Endothelial cell of umbilical vein (primary cell): ENCODE results near the gene GPSM1. TPM values are rescaled to one million over a fixed set of nuclear protein-coding genes. Genes with fewer than 3 reads are reported as not detected.

Experiments used
- BruUV-seq: library from RNA; stranded (reverse); fragments of 400-500 nt; replicated peaks from 2 replicates; lab custom pipeline; 2021; lab: Mats Ljungman, UMichigan
- CTCF ChIA-PET: fragments of 300-600, 350-600 bp; sonication (Branson Sonifier 250); formaldehyde crosslinking; loops from one replicate; lab custom pipeline; 2021; ENCODE audit warnings: antibody characterized with exemption, inconsistent platforms; lab: Charles Lee
- POLR2A ChIA-PET: fragments of 300-600, 350-600 bp; sonication (Branson Sonifier 250); formaldehyde crosslinking; loops from one replicate; lab custom pipeline; 2021; ENCODE audit warnings: antibody characterized with exemption, inconsistent platforms; lab: Charles Lee
- DNase-seq: peaks from one replicate; pipeline ENCODE4 v3.0.0-alpha.2; 2011; ENCODE audit warnings: low read depth, low spot score
- FAIRE-seq: peaks from 2 replicates; lab custom pipeline; 2011; peaks lifted over from hg19 to GRCh38; lab: Jason Lieb, UNC
- H2AFZ ChIP-seq: 2 replicates; pipeline ENCODE4 v1.6.0; 2012; ENCODE audit warnings: low read depth, low read length, control low read depth, inconsistent platforms
- H3K27ac ChIP-seq: 2 replicates; pipeline ENCODE4 v1.5.1; 2011; ENCODE audit warnings: low read depth, mild to moderate bottlenecking, control low read depth, low read length, moderate library complexity; ENCODE audit not compliant: insufficient read depth
- H3K27me3 ChIP-seq, 2 experiments: 2 replicates each; pipeline versions ENCODE4 v1.6.0 to v1.6.1; 2011; ENCODE audit warnings: low read length in 2 of 2, mixed read lengths in 1 of 2; ENCODE audit not compliant: control insufficient read depth in 2 of 2, insufficient read depth in 2 of 2
- H3K36me3 ChIP-seq, 2 experiments: 2 replicates in 1 of 2; 3 replicates in 1 of 2; pipeline ENCODE4 v1.5.1; 2011; ENCODE audit warnings: low read length in 2 of 2, mild to moderate bottlenecking in 1 of 2, moderate library complexity in 1 of 2; ENCODE audit not compliant: control insufficient read depth in 2 of 2, insufficient read depth in 2 of 2; ENCODE audit errors: extremely low read depth in 1 of 2
- H3K4me1 ChIP-seq: 3 replicates; pipeline ENCODE4 v1.5.1; 2011; ENCODE audit warnings: mild to moderate bottlenecking, low read length; ENCODE audit not compliant: control insufficient read depth, insufficient read depth; ENCODE audit errors: extremely low read depth
- H3K4me2 ChIP-seq: 2 replicates; pipeline ENCODE4 v1.6.1; 2011; ENCODE audit warnings: low read length, control low read depth, mixed read lengths; ENCODE audit not compliant: insufficient read depth
- H3K4me3 ChIP-seq, 3 experiments: fragments of 200-600 bp in 1 of 3; sonication (generic), shearing (Covaris generic) in 1 of 3; replicated peaks in 1 of 3; 2 replicates each; pipeline ENCODE4 v1.5.1; 2011 to 2016; ENCODE audit warnings: control low read depth in 3 of 3, low read length in 3 of 3, mild to moderate bottlenecking in 2 of 3, inconsistent platforms in 1 of 3, low read depth in 1 of 3, moderate library complexity in 1 of 3; ENCODE audit not compliant: insufficient read depth in 1 of 3
- H3K79me2 ChIP-seq: 2 replicates; pipeline ENCODE4 v1.6.0; 2012; ENCODE audit warnings: low read length, inconsistent platforms; ENCODE audit not compliant: control insufficient read depth, insufficient read depth
- H3K9ac ChIP-seq: replicated peaks from 2 replicates; pipeline ENCODE3; 2011; ENCODE audit warnings: low read length, control low read depth; ENCODE audit not compliant: insufficient read depth; ENCODE audit errors: extremely low read depth
- H3K9me1 ChIP-seq: replicated peaks from 3 replicates; pipeline ENCODE4 v1.6.0; 2011; ENCODE audit warnings: mild to moderate bottlenecking, low read length; ENCODE audit not compliant: control insufficient read depth, insufficient read depth; ENCODE audit errors: extremely low read depth
- H3K9me3 ChIP-seq: replicated peaks from 2 replicates; pipeline ENCODE4 v1.5.1; 2012; ENCODE audit warnings: low read length, inconsistent platforms; ENCODE audit not compliant: control insufficient read depth, insufficient read depth
- H4K20me1 ChIP-seq: replicated peaks from 2 replicates; pipeline ENCODE3; 2011; ENCODE audit warnings: mild to moderate bottlenecking, low read length; ENCODE audit not compliant: control insufficient read depth, insufficient read depth; ENCODE audit errors: extremely low read depth
- EZH2 ChIP-seq: IDR thresholded peaks from 2 replicates; pipeline ENCODE4 v1.6.1; 2012; ENCODE audit warnings: borderline replicate concordance, low read depth, mild to moderate bottlenecking, moderate library complexity, low read length, inconsistent platforms; ENCODE audit not compliant: severe bottlenecking
- FOS ChIP-seq: IDR thresholded peaks from 2 replicates; pipeline ENCODE4 v1.6.1; 2011; ENCODE audit warnings: mild to moderate bottlenecking, low read length, moderate library complexity, borderline replicate concordance; ENCODE audit not compliant: insufficient read depth
- GATA2 ChIP-seq: IDR thresholded peaks from 2 replicates; pipeline ENCODE4 v1.7.0; 2011; ENCODE audit warnings: low read depth, mild to moderate bottlenecking, moderate library complexity, mixed read lengths, low read length; ENCODE audit not compliant: insufficient read length, insufficient read depth
- JUN ChIP-seq: IDR thresholded peaks from 2 replicates; pipeline ENCODE4 v1.6.1; 2011; ENCODE audit warnings: borderline replicate concordance, low read depth; ENCODE audit not compliant: insufficient read length, insufficient read depth
- MYC ChIP-seq: IDR thresholded peaks from one replicate; pipeline ENCODE4 v1.6.1; 2011; ENCODE audit warnings: mild to moderate bottlenecking, low read depth, low read length
- POLR2A ChIP-seq: IDR thresholded peaks from 2 replicates; pipeline ENCODE4 v1.6.1; 2012; ENCODE audit warnings: low read depth, mild to moderate bottlenecking, control low read depth, low read length
- POLR2AphosphoS5 ChIP-seq: IDR thresholded peaks from 2 replicates; pipeline ENCODE4 v1.6.1; 2012; ENCODE audit warnings: low read depth, mild to moderate bottlenecking, control low read depth, low read length, moderate library complexity; ENCODE audit not compliant: insufficient read depth
- dilution Hi-C: fragments of 300-500 bp; cut with MboI; formaldehyde crosslinking; loops from one replicate; pipeline ENCODE4 v1.15.0; 2019; ENCODE audit warnings: low sequenced_read_pairs; ENCODE audit not compliant: extremely low pct_ligation_motif_present
- intact Hi-C: fragments of 100-400 bp; cut with micrococcal nuclease; formaldehyde crosslinking; loops from one replicate; pipeline ENCODE4 v1.10.0; 2022
- polyA plus RNA-seq, 4 experiments: library from polyadenylated mRNA; depleted of rRNA in 3 of 4; stranded (reverse) in 3 of 4; unstranded in 1 of 4; fragments of >200 nt; gene quantifications; 2 replicates each; pipeline versions ENCODE4 v1.2.1 to v1.2.3, GENCODE V29; 2011 to 2012; ENCODE audit warnings: missing spikeins in 1 of 4
- total RNA-seq: library from RNA; stranded (reverse); gene quantifications from 2 replicates; pipeline ENCODE4 v1.2.3, GENCODE V29; 2021
- TF ChIP-seq, protein P1 (sequence below): IDR thresholded peaks from 2 replicates; pipeline ENCODE4 v1.6.1; 2011; ENCODE audit not compliant: insufficient read depth, insufficient read length
- TF ChIP-seq, protein P2 (sequence below), 2 donors: IDR thresholded peaks; 1 replicate in 1 of 2; 2 replicates in 1 of 2; pipeline ENCODE4 v1.5.1; 2011; ENCODE audit warnings: low read length in 2 of 2, mild to moderate bottlenecking in 2 of 2, moderate library complexity in 2 of 2, control low read depth in 1 of 2, inconsistent platforms in 1 of 2, low read depth in 1 of 2; ENCODE audit not compliant: insufficient read depth in 1 of 2; ENCODE audit errors: extremely low read depth in 1 of 2

Gene GPSM1
- total and polyA plus RNA-seq, 2 donors (not counting 3 experiments of a cell fraction or from before 2014, with no cell fraction given), result 34.6 to 47.1 TPM

DNA sequence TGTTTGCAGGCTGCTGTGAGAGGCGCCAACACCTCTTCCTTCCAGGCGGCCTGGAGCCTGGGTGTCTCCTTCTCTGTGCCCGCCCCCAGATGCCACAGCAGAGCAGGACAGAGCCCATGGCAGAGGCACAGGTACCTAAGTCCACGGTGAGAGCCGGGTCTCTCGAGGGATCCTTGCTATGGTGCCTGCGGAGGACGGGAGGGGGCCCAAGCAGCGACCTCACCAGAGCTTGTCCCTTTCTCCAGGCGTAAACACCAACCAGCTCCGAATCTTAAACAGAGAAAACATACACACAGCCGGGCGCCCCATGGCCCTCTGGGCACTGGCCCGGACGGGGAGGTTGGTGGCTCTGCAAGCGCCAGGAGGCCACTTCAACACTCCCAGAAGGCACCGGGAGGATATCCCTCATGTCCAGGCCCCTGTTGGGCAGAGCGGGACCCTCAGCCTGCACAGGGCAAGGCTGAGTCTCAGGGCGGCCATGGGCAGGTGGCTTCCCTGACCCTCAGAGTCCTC lies 35.3 kb upstream of the GPSM1 start:
- BruUV-seq, result no TSS peak
- ChIA-PET POLR2A (no interaction called here), CTCF (no interaction called here)
- no peak overlapping the region for H3K4me3 ChIP-seq
- H3K9me3 ChIP-seq, result no peaks in the 10 kb centered on the region
- intact Hi-C loops, result no loop called here
- no peaks in the 10 kb centered on the region for H3K9me1 ChIP-seq
- no peak overlapping the region for H3K27ac ChIP-seq
- no peak overlapping the region for H3K9ac ChIP-seq
- no peaks in the 10 kb centered on the region for H3K36me3 ChIP-seq
- no peak overlapping the region for H3K4me2 ChIP-seq
- no peak overlapping the region for H2AFZ ChIP-seq
- no peaks in the 10 kb centered on the region for H3K4me1 ChIP-seq
- no peaks in the 10 kb centered on the region for H3K27me3 ChIP-seq
- dilution Hi-C loops, result no loop called here
- no peak for DNase-seq
- H4K20me1 ChIP-seq, result no peaks in the 10 kb centered on the region
- FAIRE-seq, result no peak
- H3K79me2 ChIP-seq, result no peaks in the 10 kb centered on the region
- TF ChIP-seq, protein P1, sequence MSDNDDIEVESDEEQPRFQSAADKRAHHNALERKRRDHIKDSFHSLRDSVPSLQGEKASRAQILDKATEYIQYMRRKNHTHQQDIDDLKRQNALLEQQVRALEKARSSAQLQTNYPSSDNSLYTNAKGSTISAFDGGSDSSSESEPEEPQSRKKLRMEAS, result no peak
- TF ChIP-seq EZH2 (no peak), JUN (no peak), GATA2 (no peak), FOS (no peak), POLR2AphosphoS5 (no peak), MYC (no peak), POLR2A (no peak)
- TF ChIP-seq, protein P2, sequence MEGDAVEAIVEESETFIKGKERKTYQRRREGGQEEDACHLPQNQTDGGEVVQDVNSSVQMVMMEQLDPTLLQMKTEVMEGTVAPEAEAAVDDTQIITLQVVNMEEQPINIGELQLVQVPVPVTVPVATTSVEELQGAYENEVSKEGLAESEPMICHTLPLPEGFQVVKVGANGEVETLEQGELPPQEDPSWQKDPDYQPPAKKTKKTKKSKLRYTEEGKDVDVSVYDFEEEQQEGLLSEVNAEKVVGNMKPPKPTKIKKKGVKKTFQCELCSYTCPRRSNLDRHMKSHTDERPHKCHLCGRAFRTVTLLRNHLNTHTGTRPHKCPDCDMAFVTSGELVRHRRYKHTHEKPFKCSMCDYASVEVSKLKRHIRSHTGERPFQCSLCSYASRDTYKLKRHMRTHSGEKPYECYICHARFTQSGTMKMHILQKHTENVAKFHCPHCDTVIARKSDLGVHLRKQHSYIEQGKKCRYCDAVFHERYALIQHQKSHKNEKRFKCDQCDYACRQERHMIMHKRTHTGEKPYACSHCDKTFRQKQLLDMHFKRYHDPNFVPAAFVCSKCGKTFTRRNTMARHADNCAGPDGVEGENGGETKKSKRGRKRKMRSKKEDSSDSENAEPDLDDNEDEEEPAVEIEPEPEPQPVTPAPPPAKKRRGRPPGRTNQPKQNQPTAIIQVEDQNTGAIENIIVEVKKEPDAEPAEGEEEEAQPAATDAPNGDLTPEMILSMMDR (IDR thresholded peaks at IDR 0.05; ENCODE audit: extremely low read depth in 1 of 2, insufficient read depth in 1 of 2, low read depth in 1 of 2, low read length in 2 of 2), result no peak
